Choroid plexus epithelial cell (primary cell): ENCODE results near the gene SCLY.

Source experiments
- DNase-seq: peaks from one replicate; pipeline ENCODE4 v3.0.0-alpha.2; 2010; ENCODE audit warnings: low read depth
- H3K4me3 ChIP-seq: 2 replicates; pipeline ENCODE4 v1.5.1; 2011; ENCODE audit warnings: low read depth, mild to moderate bottlenecking, control low read depth, low read length, moderate library complexity
- CTCF ChIP-seq: conservative IDR thresholded peaks from 2 replicates; pipeline ENCODE4 v1.5.1; 2011; ENCODE audit warnings: low read depth, mild to moderate bottlenecking, control low read depth, inconsistent platforms, low read length, moderate library complexity

Gene SCLY

GRCh38 chr2:238039151-238039550, 21.6 kb upstream of the SCLY start:
- no peak overlapping the region for H3K4me3 ChIP-seq
- no peak for TF ChIP-seq CTCF
- DNase-seq, result no peak

- no peak for TF ChIP-seq CTCF
- no peak for DNase-seq
- H3K4me3 ChIP-seq, result no peak overlapping the region
These were observed 20.8 kb upstream of the SCLY start for GRCh38 chr2:238039985-238040384.

- no peak overlapping the region for H3K4me3 ChIP-seq
- DNase-seq, result no peak
- TF ChIP-seq CTCF, result no peak
These were observed 19.9 kb upstream of the SCLY start for GRCh38 chr2:238040918-238041317.

- no peak overlapping the region for H3K4me3 ChIP-seq
- TF ChIP-seq CTCF, result no peak
- no peak for DNase-seq
These were observed 18.7 kb upstream of the SCLY start for GRCh38 chr2:238042090-238042489.

- H3K4me3 ChIP-seq, result no peak overlapping the region
- TF ChIP-seq CTCF, result no peak
- DNase-seq, result peak; percentile 44
These were observed 17.8 kb upstream of the SCLY start for GRCh38 chr2:238042849-238043584.

- no peak for TF ChIP-seq CTCF
- no peak overlapping the region for H3K4me3 ChIP-seq
- no peak for DNase-seq
These were observed 16.9 kb upstream of the SCLY start for GRCh38 chr2:238043851-238044250.

GRCh38 chr2:238045575-238045974, 15.2 kb upstream of the SCLY start:
- no peak overlapping the region for H3K4me3 ChIP-seq
- DNase-seq, result no peak
- no peak for TF ChIP-seq CTCF
